Thymus (tissue), 11 donors: Measurements from ENCODE around the gene MAGI1. TPM values are rescaled to one million over a fixed set of nuclear protein-coding genes. Genes with fewer than 3 reads are reported as not detected.

Source experiments
- DNase-seq, 9 donors: peaks; one replicate each; pipeline ENCODE4 v3.0.0-alpha.2; 2013; ENCODE audit warnings: low spot score in 9 of 9, low read depth in 6 of 9, missing footprints in 1 of 9
- H3K27ac ChIP-seq, 2 donors: one replicate each; pipeline ENCODE4 v1.5.1; 2013; ENCODE audit warnings: control low read depth in 1 of 2, low read depth in 1 of 2, low read length in 1 of 2, mild to moderate bottlenecking in 1 of 2, moderate library complexity in 1 of 2
- H3K27me3 ChIP-seq, 2 donors: one replicate each; pipeline ENCODE4 v1.5.1; 2013; ENCODE audit warnings: low read length in 1 of 2; ENCODE audit not compliant: control insufficient read depth in 2 of 2, insufficient read depth in 1 of 2
- H3K36me3 ChIP-seq, 2 donors: one replicate each; pipeline ENCODE4 v1.5.1; 2013; ENCODE audit warnings: low read length in 1 of 2, mild to moderate bottlenecking in 1 of 2, moderate library complexity in 1 of 2; ENCODE audit not compliant: control insufficient read depth in 2 of 2, insufficient read depth in 2 of 2
- H3K4me1 ChIP-seq, 2 donors: one replicate each; pipeline ENCODE4 v1.5.1; 2013; ENCODE audit warnings: low read length in 2 of 2; ENCODE audit not compliant: control insufficient read depth in 2 of 2, insufficient read depth in 2 of 2
- H3K4me3 ChIP-seq, 2 donors: one replicate each; pipeline ENCODE4 v1.5.1; 2013; ENCODE audit warnings: low read length in 2 of 2, control low read depth in 1 of 2, mild to moderate bottlenecking in 1 of 2
- H3K9me3 ChIP-seq, 2 donors: one replicate each; pipeline ENCODE4 v1.5.1; 2013; ENCODE audit warnings: low read length in 1 of 2, mild to moderate bottlenecking in 1 of 2; ENCODE audit not compliant: control insufficient read depth in 2 of 2, insufficient read depth in 1 of 2
- WGBS: extraction: QIAGEN DNeasy Blood & Tissue Kit; methylation state at CpG from one replicate; pipeline ENCODE4 v1.1.7; 2013; 5-methylcytosine and 5-hydroxymethylcytosine counted together
- polyA plus RNA-seq: library from polyadenylated mRNA; stranded (reverse); fragments of 200-250 nt; gene quantifications from one replicate; pipeline ENCODE4 v1.2.3, GENCODE V29; 2013
- total RNA-seq: library from RNA; stranded (reverse); fragments of 120-200 nt; gene quantifications from one replicate; pipeline ENCODE4 v1.2.4, GENCODE V29; 2013
- donor health status: healthy.

The MAGI1 gene
- total and polyA plus RNA-seq, 2 donors: 5.1 to 6.1 TPM

DNA sequence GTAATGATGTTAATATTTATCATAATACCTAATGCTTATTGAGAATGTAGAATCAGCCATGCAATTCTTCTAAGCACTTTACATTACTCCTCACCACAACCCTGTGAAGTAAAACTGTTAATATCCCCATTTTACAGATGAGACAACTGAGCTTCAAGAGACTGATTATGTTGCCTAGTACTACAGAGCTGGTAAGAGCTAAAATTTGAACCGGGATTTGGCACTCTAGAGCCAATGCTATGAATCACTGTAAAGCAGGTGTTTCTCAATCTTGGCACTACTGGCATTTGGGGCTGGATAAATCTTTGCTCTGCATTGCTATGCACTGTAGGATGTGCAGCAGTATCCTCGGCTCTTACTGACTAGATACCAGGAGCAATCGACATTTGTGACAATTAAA, 367.7 kb downstream of the MAGI1 start:
- Histone ChIP-seq H3K4me1 (no peaks in the 10 kb centered on the region), H3K36me3 (no peaks in the 10 kb centered on the region), H3K27ac (no peak overlapping the region), H3K9me3 (no peaks in the 10 kb centered on the region), H3K4me3 (no peak overlapping the region), H3K27me3 (no peaks in the 10 kb centered on the region)
- no peak for DNase-seq
- WGBS: 75% methylated on average over 3 of the region's 3 CpGs

GRCh38 chr3:65669163-65669875, 369.4 kb downstream of the MAGI1 start:
- DNase-seq: no peak
- no peaks in the 10 kb centered on the region for H3K9me3 ChIP-seq
- H3K27me3 ChIP-seq: no peaks in the 10 kb centered on the region
- no peaks in the 10 kb centered on the region for H3K36me3 ChIP-seq
- H3K4me1 ChIP-seq: no peaks in the 10 kb centered on the region
- H3K4me3 ChIP-seq: no peak overlapping the region
- no peak overlapping the region for H3K27ac ChIP-seq
- 76% methylated on average over 5 of the region's 5 CpGs for WGBS

DNA sequence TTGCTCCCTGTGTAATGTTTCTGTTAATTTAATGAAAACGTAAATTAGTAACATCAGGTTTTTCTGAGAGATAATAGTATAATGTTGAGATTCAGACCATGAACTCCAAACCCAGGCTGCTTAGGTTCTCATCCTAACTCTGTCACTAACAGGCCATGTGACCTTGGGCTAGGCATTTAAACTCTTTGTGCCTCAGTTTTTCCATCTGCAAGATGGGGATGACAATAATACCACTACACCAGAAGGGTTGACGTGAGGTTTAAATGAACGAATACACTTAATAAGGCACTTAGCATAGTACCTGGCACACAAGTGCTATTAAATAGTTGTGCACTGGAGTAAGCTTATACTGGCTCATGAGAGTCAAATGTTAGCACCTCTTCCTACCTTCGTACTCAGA, 370.8 kb downstream of the MAGI1 start:
- Histone ChIP-seq H3K9me3 (no peaks in the 10 kb centered on the region), H3K36me3 (no peaks in the 10 kb centered on the region), H3K4me1 (no peaks in the 10 kb centered on the region), H3K4me3 (no peak overlapping the region), H3K27me3 (no peaks in the 10 kb centered on the region), H3K27ac (no peak overlapping the region)
- DNase-seq: no peak
- WGBS: 97% methylated on average over 4 of the region's 4 CpGs

- no peaks in the 10 kb centered on the region for H3K4me1 ChIP-seq
- H3K4me3 ChIP-seq: no peak overlapping the region
- no peak for DNase-seq
- H3K36me3 ChIP-seq: no peaks in the 10 kb centered on the region
- 88% methylated on average over 6 of the region's 6 CpGs for WGBS
- no peak overlapping the region for H3K27ac ChIP-seq
- no peaks in the 10 kb centered on the region for H3K27me3 ChIP-seq
- H3K9me3 ChIP-seq: no peaks in the 10 kb centered on the region
Observed at GRCh38 chr3:65666448-65667091, 372.1 kb downstream of the MAGI1 start.

DNA sequence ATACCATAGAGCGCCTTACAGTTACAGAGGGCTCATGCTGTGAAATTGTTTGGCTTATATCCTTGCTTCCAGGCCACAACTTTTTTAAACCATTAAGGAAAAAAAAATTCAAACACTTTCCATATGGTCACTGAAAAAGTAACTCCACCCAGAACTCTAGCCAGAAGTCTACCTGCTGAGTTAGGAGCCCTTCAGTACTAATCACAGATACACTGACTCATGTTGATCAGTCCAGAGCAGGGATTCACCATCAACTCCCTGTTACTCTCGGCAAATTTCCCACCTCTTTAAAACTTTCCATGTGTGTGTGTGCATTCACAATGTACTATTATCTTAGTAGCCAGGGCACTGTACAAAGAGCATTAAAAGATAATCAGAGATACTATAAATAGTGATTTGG, 372.8 kb downstream of the MAGI1 start:
- no peaks in the 10 kb centered on the region for H3K9me3 ChIP-seq
- no peak overlapping the region for H3K27ac ChIP-seq
- H3K27me3 ChIP-seq: no peaks in the 10 kb centered on the region
- H3K4me1 ChIP-seq: no peaks in the 10 kb centered on the region
- H3K36me3 ChIP-seq: no peaks in the 10 kb centered on the region
- H3K4me3 ChIP-seq: no peak overlapping the region
- 94% methylated on average over 2 of the region's 2 CpGs for WGBS
- DNase-seq: no peak

GRCh38 chr3:65664931-65665330, 373.8 kb downstream of the MAGI1 start:
- no peak overlapping the region for H3K4me3 ChIP-seq
- H3K4me1 ChIP-seq: no peaks in the 10 kb centered on the region
- no peak overlapping the region for H3K27ac ChIP-seq
- no peak for DNase-seq
- no peaks in the 10 kb centered on the region for H3K36me3 ChIP-seq
- no peaks in the 10 kb centered on the region for H3K27me3 ChIP-seq
- no peaks in the 10 kb centered on the region for H3K9me3 ChIP-seq
- 96% methylated on average over 2 of the region's 2 CpGs for WGBS

DNA sequence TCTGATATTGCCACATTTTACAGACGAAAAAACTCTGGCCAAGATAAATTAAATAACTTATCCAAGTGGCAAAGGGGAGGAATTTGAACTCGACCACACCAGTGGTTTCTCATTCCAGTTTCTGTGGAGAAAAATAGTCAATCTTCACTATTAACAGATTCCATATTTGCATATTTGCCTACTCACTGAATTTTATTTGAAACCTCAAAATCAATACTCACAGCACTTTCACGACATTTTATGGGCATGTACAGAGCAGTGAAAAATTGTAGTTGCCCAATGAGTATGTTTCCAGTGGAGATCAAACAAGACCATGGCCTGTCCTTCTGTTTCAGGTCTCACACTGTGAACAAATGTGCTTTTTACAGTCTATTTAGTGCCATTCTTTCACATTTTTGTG, 374.3 kb downstream of the MAGI1 start:
- no peaks in the 10 kb centered on the region for H3K4me1 ChIP-seq
- no peak overlapping the region for H3K4me3 ChIP-seq
- H3K36me3 ChIP-seq: no peaks in the 10 kb centered on the region
- no peaks in the 10 kb centered on the region for H3K27me3 ChIP-seq
- whole genome bisulfite sequencing: 88% methylated on average over 3 of the region's 3 CpGs
- no peak overlapping the region for H3K27ac ChIP-seq
- H3K9me3 ChIP-seq: no peaks in the 10 kb centered on the region
- no peak for DNase-seq

DNA sequence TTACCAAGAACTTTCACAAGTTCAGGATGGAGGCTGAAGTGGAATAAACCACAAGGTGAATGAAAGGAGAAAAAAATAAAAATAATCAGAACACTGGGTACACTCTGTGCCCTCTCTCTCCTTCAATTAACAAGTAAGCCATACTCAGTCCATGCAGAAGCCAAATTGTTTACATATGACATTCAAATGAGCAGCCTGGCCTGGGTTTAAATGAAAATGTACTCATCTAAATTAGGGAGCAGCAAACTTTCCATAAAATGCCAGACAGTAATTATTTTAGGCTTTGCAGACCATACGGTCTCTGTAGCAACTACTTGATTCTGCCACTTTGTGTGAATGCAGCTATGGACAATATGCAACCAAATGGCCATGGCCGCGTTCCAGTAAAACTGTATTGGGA, 376.6 kb downstream of the MAGI1 start:
- Histone ChIP-seq H3K27me3 (no peaks in the 10 kb centered on the region), H3K9me3 (no peaks in the 10 kb centered on the region), H3K4me1 (no peaks in the 10 kb centered on the region), H3K4me3 (no peak overlapping the region), H3K27ac (no peak overlapping the region), H3K36me3 (no peaks in the 10 kb centered on the region)
- 82% methylated on average over 3 of the region's 3 CpGs for WGBS
- DNase-seq: no peak

GRCh38 chr3:65660000-65660598, 378.6 kb downstream of the MAGI1 start:
- Histone ChIP-seq H3K4me3 (no peak overlapping the region), H3K36me3 (no peaks in the 10 kb centered on the region), H3K9me3 (no peaks in the 10 kb centered on the region), H3K4me1 (no peaks in the 10 kb centered on the region), H3K27ac (no peak overlapping the region), H3K27me3 (no peaks in the 10 kb centered on the region)
- WGBS: 93% methylated on average over 5 of the region's 5 CpGs
- no peak for DNase-seq
